ENCODE measurements around the gene TP53BP1. TPM values are rescaled to one million over a fixed set of nuclear protein-coding genes. Genes with fewer than 3 reads are reported as not detected.

The TP53BP1 gene
- total RNA-seq, 2 experiments from 2014 or later = 23.3 to 25.8 TPM

DNA sequence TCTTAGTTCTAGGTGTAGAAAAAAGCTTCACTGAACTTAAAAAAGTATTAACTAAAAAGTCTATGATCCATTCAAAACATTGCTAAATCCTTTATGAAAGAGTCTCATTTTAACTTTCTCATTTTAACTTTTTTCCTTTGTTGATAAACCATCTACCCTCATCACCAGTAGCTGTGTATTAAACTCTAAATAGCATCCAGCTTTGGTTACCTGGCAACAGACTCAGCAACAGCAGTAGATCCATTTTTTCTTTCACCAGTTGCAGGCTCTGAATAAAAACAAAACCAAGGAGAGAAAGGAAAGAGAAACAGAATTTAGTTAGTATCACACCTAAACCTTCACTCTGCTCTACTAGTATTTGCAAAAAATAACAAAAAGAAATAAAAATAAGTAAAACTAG is 51.6 kb downstream of the TP53BP1 start:
- H3K9me3 Mint-ChIP-seq (ENCODE audit: low read depth) = no peaks in the 10 kb centered on the region
- H3K4me1 Mint-ChIP-seq = peaks cover 15% of the 10 kb centered on the region
- H3K36me3 Mint-ChIP-seq = peaks cover 6% of the 10 kb centered on the region
- CTCF ChIA-PET = interaction anchor here (0.5 to 3.4 kb wide), 15 partner anchors 9 to 342 kb away, joined by 3 to 66 read pairs (median 4); partner anchors contain the start of genes ELL3, TUBGCP4 and ZSCAN29
- no peak for DNase-seq
- peak overlapping the region; percentile 93 for H3K27ac Mint-ChIP-seq
- H3K4me3 Mint-ChIP-seq = no peak overlapping the region
- peak; percentile 76 for ATAC-seq
- H3K27me3 Mint-ChIP-seq = no peaks in the 10 kb centered on the region

DNA sequence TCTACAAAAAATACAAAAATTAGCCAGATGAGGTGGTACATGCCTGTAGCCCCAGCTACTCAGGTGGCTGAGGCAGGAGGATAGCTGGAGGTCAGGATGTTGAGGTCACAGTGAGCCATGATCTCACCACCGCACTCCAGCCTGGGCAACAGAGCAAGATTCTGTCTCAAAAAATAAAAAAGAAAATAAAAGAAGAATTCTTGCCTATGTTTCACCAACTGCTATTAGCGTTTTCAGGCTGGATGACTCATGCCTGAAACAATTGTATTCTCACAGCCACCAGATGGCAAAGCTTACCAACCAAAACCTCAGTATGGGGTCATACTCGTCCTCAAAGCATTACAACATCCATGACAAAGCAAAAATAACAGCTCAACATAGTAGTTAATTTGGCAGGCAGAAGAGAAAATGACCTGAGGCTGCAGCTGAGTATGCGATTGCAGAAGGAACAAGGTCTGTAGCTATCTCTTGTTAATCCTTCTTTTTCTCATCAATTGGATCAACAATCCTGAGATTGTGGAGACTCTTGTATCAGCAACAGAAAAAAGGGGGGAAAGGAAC is 52.2 kb downstream of the TP53BP1 start:
- Mint-ChIP-seq H3K4me1 (peaks cover 15% of the 10 kb centered on the region), H3K36me3 (peaks cover 6% of the 10 kb centered on the region), H3K4me3 (peak overlapping the region; percentile 6), H3K27ac (peak overlapping the region; percentile 93), H3K9me3 (ENCODE audit: low read depth) (no peaks in the 10 kb centered on the region), H3K27me3 (no peaks in the 10 kb centered on the region)
- ATAC-seq (peak; percentile 96), DNase-seq (peak; percentile 76)
- CTCF ChIA-PET = interaction anchor here (0.5 to 3.4 kb wide), 15 partner anchors 10 to 343 kb away, joined by 3 to 66 read pairs (median 4); partner anchors contain the start of genes ELL3, TUBGCP4 and ZSCAN29

GRCh38 chr15:43439268-43439667 is 53.7 kb downstream of the TP53BP1 start:
- Mint-ChIP-seq H3K27me3 (no peaks in the 10 kb centered on the region), H3K27ac (no peak overlapping the region), H3K4me1 (peaks cover 15% of the 10 kb centered on the region), H3K36me3 (peaks cover 2% of the 10 kb centered on the region), H3K9me3 (ENCODE audit: low read depth) (no peaks in the 10 kb centered on the region), H3K4me3 (no peak overlapping the region)
- ATAC-seq (no peak), DNase-seq (no peak)
- CTCF ChIA-PET = interaction anchor here (3.4 kb wide), 1 partner anchor 74 kb away, joined by 66 read pairs; no protein-coding TSS in a partner anchor

DNA sequence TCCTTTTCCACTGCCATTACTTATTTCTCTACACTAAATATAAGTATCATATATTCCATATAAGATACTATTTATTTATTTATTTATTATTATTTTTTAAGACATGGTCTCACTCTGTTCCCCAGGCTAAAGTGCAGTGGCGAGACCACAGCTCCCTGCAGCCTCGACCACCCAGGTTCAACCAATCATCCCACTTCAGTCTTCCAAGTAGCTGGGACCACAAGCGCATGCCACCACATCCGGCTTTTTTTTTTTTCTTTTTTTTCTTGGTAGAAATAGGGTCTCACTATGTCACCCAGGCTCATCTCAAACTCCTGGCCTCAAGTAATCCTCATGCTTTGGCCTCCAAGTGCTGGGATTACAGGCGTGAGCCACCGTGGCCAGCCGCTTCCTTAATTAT is 56.6 kb downstream of the TP53BP1 start:
- H3K4me1 Mint-ChIP-seq = peaks cover 11% of the 10 kb centered on the region
- no peaks in the 10 kb centered on the region for H3K9me3 Mint-ChIP-seq (ENCODE audit: low read depth)
- no peaks in the 10 kb centered on the region for H3K27me3 Mint-ChIP-seq
- peaks cover 3% of the 10 kb centered on the region for H3K36me3 Mint-ChIP-seq
- no peak for ATAC-seq
- CTCF ChIA-PET = no interaction called here
- no peak overlapping the region for H3K4me3 Mint-ChIP-seq
- no peak for DNase-seq
- no peak overlapping the region for H3K27ac Mint-ChIP-seq

DNA sequence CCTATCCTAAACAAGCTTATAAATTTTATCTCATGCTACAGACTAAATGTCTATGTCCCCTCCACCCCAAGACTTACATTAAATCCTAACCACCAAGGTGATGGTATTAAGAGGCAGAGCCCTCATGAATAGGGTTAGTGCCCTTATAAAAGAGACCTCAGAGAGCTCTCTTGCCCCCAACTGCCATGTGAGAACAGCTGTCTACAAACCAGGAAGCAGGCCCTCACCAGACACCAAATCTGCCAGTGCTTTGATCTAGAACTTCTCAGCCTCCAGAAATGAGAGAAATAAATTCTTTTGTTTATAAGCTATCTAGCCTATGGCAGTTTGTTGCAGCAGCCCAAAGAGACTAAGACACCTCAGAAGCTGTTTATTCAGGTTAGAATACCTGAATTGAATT is 58.5 kb downstream of the TP53BP1 start:
- Mint-ChIP-seq H3K27me3 (no peaks in the 10 kb centered on the region), H3K27ac (peak overlapping the region; percentile 24), H3K4me3 (no peak overlapping the region), H3K36me3 (peaks cover 3% of the 10 kb centered on the region), H3K9me3 (ENCODE audit: low read depth) (no peaks in the 10 kb centered on the region), H3K4me1 (peaks cover 2% of the 10 kb centered on the region)
- DNase-seq (no peak), ATAC-seq (no peak)
- CTCF ChIA-PET = interaction anchor here (1.2 to 2.4 kb wide), 4 partner anchors 11 to 81 kb away, joined by 3 to 5 read pairs (median 5); no protein-coding TSS in a partner anchor

DNA sequence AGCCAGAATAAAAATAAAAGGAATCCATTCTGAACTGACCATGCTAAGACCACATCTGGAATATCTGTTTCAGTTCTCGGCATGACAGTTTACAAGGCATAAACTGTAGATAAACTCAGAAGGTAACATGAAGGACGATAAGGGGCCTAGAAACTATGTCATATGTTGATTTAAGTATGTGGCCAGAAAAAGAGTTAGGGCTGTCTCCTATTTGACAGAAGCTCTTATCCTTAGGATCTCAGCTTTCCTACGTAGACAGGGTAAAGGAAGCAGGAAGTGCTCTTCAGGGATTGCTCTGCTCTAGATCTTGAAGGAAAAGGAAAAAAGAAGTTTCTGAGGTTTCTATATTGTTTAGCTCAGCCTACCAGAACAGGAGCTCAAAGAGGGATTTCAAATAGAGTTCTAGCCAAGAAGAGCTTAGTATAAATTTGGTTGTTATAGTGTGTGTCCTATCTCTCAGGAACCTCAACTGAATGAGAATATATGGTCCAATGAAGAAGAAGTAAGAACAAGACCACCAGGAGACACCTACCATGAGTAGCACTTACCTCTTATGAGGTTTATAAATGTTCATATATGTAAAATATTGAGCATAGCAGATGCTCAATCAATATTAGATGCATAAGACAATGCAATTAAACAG is 59.2 kb downstream of the TP53BP1 start:
- DNase-seq (no peak), ATAC-seq (no peak)
- H3K36me3 Mint-ChIP-seq = peaks cover 3% of the 10 kb centered on the region
- H3K27ac Mint-ChIP-seq = no peak overlapping the region
- H3K4me3 Mint-ChIP-seq = no peak overlapping the region
- no peaks in the 10 kb centered on the region for H3K27me3 Mint-ChIP-seq
- CTCF ChIA-PET = interaction anchor here (1.6 to 2.4 kb wide), 3 partner anchors 10 to 82 kb away, joined by 5 read pairs; no protein-coding TSS in a partner anchor
- H3K4me1 Mint-ChIP-seq = peaks cover 2% of the 10 kb centered on the region
- no peaks in the 10 kb centered on the region for H3K9me3 Mint-ChIP-seq (ENCODE audit: low read depth)

GRCh38 chr15:43433165-43433564 is 59.8 kb downstream of the TP53BP1 start:
- ATAC-seq (no peak), DNase-seq (no peak)
- Mint-ChIP-seq H3K9me3 (ENCODE audit: low read depth) (no peaks in the 10 kb centered on the region), H3K4me3 (no peak overlapping the region), H3K4me1 (peaks cover 2% of the 10 kb centered on the region), H3K27ac (no peak overlapping the region), H3K36me3 (peaks cover 3% of the 10 kb centered on the region), H3K27me3 (no peaks in the 10 kb centered on the region)
- CTCF ChIA-PET = interaction anchor here (1.6 to 2.4 kb wide), 2 partner anchors 10 to 14 kb away, joined by 5 read pairs; no protein-coding TSS in a partner anchor

DNA sequence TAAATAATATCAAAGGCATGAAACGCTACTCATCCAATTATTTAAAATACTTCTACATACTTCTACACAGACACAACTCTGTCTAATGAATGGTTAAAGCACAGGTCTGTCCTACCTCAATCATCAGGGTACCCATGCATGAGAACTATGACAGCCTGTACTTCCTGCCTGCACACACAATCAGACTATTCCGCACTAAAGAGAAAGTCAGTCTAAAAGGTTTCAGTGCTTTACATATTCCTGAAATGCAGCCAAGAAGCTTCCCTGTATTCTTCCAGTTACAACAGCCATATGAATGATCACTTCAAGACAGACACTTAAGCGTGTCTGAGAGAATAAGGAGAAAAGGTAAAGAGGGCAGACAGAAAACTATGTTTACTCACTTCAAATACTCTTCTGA is 63.3 kb downstream of the TP53BP1 start:
- Mint-ChIP-seq H3K9me3 (ENCODE audit: low read depth) (no peaks in the 10 kb centered on the region), H3K27ac (no peak overlapping the region), H3K4me1 (peaks cover 2% of the 10 kb centered on the region), H3K4me3 (no peak overlapping the region), H3K36me3 (peaks cover 8% of the 10 kb centered on the region), H3K27me3 (no peaks in the 10 kb centered on the region)
- CTCF ChIA-PET = interaction anchor here (0.5 kb wide), 1 partner anchor 451 kb away, joined by 3 read pairs; no protein-coding TSS in a partner anchor
- ATAC-seq = no peak
- DNase-seq = no peak

GRCh38 chr15:43423793-43424192 is 69.2 kb downstream of the TP53BP1 start:
- Mint-ChIP-seq H3K36me3 (peaks cover 11% of the 10 kb centered on the region), H3K4me1 (peaks cover 4% of the 10 kb centered on the region), H3K4me3 (no peak overlapping the region), H3K27ac (no peak overlapping the region), H3K27me3 (no peaks in the 10 kb centered on the region), H3K9me3 (ENCODE audit: low read depth) (no peaks in the 10 kb centered on the region)
- CTCF ChIA-PET = interaction anchor here (1.6 kb wide), 1 partner anchor 10 kb away, joined by 5 read pairs; no protein-coding TSS in a partner anchor
- DNase-seq (no peak), ATAC-seq (no peak)

DNA sequence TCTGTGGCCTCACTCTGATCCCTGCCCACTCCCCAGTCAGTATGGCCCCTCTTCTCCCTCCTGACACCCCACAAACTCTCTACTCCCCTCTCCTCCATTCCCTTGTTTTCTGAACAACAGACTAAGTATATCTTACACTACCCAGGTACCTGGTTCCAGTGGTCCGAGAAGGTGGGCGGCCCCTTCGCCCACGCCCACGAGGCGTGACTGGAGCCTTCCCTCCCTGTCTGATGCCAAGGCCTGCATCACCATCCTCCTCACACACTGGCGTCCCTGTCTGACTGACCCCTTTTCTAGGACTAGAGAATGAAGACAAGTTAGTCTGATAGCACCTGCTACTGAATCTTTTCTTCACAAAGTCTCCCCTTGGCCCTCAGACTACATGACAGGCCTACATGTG is 72.1 kb downstream of the TP53BP1 start:
- Mint-ChIP-seq H3K9me3 (ENCODE audit: low read depth) (no peaks in the 10 kb centered on the region), H3K27ac (peak overlapping the region; percentile 38), H3K4me1 (peaks cover 4% of the 10 kb centered on the region)

GRCh38 chr15:43420435-43420834 is 72.5 kb downstream of the TP53BP1 start:
- Mint-ChIP-seq H3K27me3 (no peaks in the 10 kb centered on the region), H3K4me1 (peaks cover 4% of the 10 kb centered on the region), H3K27ac (no peak overlapping the region), H3K36me3 (peaks cover 10% of the 10 kb centered on the region), H3K9me3 (ENCODE audit: low read depth) (no peaks in the 10 kb centered on the region), H3K4me3 (no peak overlapping the region)
- DNase-seq (no peak), ATAC-seq (no peak)
- CTCF ChIA-PET = interaction anchor here (0.6 kb wide), 1 partner anchor 338 kb away, joined by 3 read pairs; no protein-coding TSS in a partner anchor

More for the DNA sequence above, 72.1 kb downstream of the TP53BP1 start:
- Mint-ChIP-seq H3K27me3 (no peaks in the 10 kb centered on the region), H3K36me3 (peaks cover 8% of the 10 kb centered on the region), H3K4me3 (no peak overlapping the region)
- CTCF ChIA-PET = interaction anchor here (0.6 kb wide), 1 partner anchor 337 kb away, joined by 3 read pairs; no protein-coding TSS in a partner anchor
- ATAC-seq = no peak
- no peak for DNase-seq

- ATAC-seq (no peak), DNase-seq (no peak)
- Mint-ChIP-seq H3K4me3 (no peak overlapping the region), H3K27me3 (no peaks in the 10 kb centered on the region), H3K4me1 (no peaks in the 10 kb centered on the region), H3K36me3 (peaks cover 27% of the 10 kb centered on the region), H3K27ac (no peak overlapping the region), H3K9me3 (ENCODE audit: low read depth) (no peaks in the 10 kb centered on the region)
- CTCF ChIA-PET = no interaction called here
These were observed 78.8 kb downstream of the TP53BP1 start for GRCh38 chr15:43414196-43414595.

DNA sequence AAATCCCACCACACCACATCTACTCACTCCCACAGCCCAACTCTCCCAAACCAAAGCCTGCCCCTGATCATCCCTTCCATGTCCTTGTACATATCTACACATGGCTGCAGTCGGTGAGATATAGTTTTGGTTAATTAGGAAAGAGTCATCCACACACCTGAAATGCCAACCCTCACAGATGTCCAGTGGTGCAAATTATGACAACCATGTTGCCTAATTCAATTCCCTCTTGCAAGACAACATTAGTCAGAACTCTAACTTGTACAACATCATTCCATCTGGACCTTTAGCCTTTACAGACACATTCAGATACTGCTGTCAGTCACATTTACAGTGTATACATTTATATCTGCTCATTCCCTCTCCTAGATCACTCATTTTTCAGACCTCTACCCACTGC is 80.9 kb downstream of the TP53BP1 start:
- peaks cover 39% of the 10 kb centered on the region for H3K36me3 Mint-ChIP-seq
- no peaks in the 10 kb centered on the region for H3K27me3 Mint-ChIP-seq
- H3K4me3 Mint-ChIP-seq = no peak overlapping the region
- no peaks in the 10 kb centered on the region for H3K9me3 Mint-ChIP-seq (ENCODE audit: low read depth)
- no peaks in the 10 kb centered on the region for H3K4me1 Mint-ChIP-seq
- ATAC-seq = no peak
- no peak overlapping the region for H3K27ac Mint-ChIP-seq
- CTCF ChIA-PET = no interaction called here
- DNase-seq = no peak
